IPS DF 19.7 (cell line): ENCODE results near the gene CSH1.
"Not testable (repeated sequence)": the region's sequence is repeated elsewhere in the genome, so short reads cannot be mapped to it uniquely, and the experiment has no call there.

Experiments
- DNase-seq: peaks from one replicate; pipeline ENCODE4 v3.0.0-alpha.2; 2013; ENCODE audit warnings: low read depth, low spot score

CSH1 gene

DNA sequence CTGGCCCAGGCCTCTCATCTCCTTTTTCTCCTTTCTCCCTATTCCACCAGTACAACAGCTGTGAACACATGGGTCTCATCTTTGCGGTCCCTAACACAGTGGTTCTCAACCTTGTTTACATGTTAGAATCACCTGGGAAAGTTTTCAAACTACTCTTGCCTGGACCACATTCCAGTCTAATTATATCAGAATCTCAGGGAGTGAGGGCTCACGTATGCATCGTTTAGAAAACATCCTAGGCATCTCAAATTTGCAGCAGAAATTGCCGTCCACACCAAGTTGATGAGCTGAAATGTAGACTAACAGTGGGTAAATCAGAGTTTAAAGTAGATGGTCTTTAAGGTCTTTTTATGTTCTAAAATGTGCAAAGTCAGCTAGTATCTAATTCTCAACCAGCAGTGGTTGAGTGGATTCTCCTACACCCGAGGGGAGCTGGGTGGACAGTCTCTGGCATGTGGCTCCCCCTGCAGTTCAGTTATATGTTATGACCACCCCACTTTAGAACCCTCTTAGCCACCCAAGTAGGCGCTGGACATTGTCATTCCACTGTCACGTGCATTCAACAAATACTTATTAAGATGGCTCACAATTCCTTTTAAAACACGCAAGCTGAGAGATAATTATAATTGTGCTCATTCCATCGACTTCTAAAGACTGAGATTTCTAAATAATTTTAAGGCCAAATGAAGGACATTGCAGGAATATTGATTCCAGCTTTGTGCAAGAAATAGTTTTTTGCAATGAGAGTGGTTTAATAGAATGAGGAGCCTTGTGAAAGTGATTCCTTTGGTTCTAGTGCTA lies 26.7 kb downstream of the CSH1 start:
- DNase-seq, result not testable (repeated sequence)

DNA sequence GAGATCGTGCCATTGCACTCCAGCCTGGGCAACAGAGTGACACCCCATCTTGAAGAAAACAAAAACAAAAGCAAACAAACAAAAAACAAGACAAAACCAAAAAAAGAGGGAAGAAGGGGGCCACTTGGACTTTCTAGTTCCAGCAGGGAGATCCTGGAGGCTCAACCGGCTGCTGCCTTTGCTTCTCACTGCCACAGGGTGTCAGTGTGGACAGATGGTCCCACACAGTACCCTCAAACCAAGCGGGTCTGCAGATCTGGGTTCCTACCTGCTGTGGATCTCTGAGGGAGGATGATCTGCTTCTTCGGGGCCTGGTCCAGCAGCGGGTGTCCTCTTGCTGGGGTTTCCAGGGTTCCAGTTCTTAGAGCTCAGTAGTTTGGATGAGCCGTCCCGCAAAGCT lies 29.7 kb downstream of the CSH1 start:
- not testable (repeated sequence) for DNase-seq

DNA sequence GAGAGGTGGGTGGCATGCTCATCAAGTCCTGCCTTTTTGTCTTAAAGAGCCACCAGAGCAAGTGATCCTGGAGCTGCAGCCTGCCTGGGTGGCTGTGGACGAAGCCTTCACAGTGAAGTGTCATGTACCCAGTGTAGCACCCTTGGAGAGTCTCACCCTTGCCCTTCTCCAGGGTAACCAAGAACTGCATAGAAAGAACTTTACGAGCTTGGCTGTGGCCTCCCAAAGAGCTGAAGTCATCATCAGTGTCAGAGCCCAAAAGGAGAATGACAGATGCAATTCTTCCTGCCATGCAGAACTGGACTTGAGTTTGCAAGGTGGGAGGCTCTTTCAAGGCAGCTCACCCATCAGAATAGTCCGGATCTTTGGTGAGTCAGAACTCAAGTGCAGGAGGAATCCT lies 37.1 kb downstream of the CSH1 start:
- DNase-seq, result no peak

DNA sequence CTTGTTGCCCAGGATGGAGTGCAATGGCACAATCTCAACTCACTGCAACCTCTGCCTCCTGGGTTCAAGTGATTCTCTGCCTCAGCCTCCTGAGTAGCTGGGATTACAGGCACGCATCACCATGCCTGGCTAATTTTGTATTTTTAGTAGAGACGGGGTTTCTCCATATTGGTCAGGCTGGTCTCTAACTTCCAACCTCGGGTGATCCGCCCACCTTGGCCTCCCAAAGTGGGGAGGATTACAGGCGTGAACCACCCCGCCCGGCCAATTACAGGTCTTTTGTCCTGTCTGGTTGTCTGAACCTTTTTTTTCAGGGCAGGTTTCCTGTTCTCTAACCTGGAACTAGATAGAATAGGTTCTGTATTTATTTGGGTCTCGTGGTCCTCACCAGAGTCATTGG lies 39.9 kb downstream of the CSH1 start:
- not testable (repeated sequence) for DNase-seq

DNA sequence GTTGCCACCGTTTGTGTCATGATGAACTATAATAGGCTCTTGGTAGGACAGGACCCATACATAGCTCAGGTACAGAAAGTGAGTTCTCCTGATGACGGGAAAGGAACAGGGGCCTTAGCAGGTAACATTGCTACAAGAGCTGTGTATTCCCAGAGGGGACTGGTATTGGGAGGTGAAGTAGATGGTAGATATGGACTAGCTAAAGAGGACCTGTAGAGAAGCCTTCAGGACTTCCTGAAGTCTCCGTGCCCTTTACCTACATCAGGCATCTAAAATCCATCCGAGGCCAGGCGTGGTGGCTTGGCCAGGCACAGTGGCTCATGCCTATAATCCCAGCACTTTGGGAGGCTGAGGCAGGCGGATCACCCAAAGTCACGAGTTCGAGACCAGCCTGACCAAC lies 41.2 kb downstream of the CSH1 start:
- DNase-seq, result no peak

DNA sequence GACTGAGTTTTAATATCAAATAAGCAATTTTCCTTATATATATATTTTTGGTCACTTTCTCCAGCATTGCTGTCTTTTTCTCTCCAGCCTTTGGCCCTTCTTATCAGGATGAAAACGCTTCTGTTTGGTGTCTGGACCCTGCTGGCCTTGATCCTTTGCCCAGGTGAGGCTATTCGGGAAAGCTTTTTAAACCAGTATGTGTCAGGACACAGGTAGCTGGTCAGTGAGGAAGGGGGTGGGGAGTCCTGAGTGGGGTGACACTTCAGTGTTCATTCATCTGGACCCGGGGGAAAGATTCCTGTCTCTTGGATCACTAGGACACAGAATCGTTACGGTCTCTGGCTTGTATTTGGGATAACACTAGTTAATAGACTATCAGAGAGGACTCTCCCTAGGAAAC lies 41.7 kb downstream of the CSH1 start:
- DNase-seq, result no peak

DNA sequence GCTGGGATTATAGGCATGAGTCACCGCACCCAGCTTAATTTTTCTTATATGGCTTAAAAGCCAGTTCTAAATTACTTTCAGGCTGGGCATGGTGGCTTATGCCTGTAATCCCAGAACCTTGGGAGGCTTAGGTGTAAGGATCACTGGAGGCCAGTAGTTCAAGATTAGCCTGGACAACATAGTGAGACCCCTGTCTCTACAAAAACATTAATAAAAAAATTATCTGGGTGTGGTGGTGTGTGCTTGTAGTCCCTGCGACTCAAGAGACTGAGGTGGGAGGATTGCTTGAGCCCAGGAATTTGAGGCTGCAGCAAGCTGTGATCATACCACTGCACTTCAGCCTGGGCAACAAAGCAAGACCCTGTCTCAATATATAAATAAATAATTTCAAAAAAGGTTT lies 43.1 kb downstream of the CSH1 start:
- DNase-seq, result no peak

DNA sequence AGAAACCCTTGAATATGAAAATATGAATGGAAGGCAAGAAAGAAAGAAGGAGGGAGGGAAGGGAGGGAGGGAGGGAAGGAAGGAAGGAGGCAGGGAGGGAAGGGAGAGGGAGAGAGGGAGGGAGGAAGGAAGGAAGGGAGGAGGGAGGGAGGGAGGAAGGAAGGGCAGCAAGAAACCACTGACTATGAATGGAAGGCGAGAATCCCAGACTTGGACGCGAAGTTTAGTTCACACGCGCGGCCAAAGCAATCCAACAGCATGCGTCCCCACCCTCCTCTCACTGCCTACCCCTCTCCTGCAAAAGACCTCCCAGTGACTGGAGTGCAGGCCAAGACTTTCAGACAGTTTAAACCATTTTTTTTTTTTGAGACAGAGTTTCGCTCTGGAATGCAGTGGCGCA lies 46.0 kb downstream of the CSH1 start:
- DNase-seq, result no peak

DNA sequence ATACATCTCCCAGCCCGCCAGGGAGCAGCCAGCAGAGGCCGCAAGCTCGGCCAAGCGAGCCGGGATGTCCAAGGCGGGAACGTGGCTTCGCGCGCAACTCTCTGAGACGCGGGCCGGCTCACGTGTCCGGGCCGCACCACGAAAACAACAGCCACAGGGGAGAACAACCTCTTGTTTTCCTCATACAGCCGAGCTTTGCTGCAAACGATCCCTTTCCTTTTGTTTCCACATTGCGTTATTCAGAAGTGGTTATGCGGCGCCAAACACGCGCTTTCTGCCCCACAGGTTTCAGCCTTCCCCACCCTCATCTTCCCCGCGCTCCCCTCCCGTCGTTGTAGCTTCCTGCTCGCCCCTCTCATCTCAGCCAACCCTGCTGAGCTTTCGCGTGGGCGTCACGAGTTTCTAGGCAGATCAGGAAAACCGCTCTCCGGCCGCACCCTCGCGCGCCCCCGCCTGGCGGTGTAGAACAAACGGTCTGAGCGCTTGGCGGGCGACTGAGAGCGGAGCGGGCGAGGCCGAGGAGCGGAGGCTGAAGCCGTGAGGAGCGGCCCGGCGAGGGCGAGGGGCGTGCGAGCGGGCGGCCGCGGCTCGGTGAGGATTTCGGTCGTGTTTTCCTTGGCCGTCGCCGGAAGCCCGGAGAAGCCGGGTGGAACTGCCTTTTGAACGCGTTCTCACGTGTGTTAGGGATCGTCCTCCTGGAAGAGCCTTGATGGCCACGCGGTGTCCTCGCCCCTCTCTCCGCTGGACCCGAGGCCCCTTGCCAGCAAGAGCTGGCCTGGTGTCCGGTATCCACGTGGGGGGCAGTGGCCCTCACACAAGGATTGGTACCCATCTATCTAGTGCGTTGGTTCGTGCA lies 47.3 kb downstream of the CSH1 start:
- peak; percentile 76 for DNase-seq

DNA sequence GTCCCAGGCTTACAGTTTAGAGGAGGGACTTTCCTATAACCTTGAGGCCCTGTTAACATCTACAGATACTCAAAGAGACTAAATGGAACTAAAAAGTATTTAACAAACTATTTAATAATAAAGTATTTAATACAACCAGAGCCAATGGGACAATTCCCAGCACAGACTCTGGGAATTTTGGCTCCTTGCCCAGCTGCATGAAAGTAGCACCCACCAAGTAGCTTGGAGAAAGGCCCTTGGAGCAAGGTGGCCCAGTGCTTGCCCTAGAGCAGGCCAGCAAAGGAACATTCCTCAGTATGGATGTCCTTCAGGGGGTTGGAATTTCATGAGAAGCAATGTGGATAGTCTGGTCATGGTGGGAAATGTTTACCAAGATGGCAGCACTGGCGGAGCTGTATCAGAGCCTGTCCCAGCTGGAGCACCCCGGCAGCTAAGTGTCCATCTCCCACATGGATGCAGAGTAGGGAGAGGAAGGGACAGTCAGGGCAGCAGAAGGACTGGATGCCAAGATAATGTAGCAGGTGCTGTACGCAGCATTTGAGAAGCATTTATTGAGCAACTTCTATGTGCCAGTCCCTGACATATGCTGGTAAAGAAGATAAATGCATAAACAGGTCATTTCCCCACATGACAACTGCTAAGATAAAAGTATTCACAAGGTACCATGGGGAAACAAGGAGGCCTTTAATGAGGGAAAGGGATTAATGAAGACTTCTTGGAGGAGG lies 48.7 kb downstream of the CSH1 start:
- DNase-seq, result no peak

DNA sequence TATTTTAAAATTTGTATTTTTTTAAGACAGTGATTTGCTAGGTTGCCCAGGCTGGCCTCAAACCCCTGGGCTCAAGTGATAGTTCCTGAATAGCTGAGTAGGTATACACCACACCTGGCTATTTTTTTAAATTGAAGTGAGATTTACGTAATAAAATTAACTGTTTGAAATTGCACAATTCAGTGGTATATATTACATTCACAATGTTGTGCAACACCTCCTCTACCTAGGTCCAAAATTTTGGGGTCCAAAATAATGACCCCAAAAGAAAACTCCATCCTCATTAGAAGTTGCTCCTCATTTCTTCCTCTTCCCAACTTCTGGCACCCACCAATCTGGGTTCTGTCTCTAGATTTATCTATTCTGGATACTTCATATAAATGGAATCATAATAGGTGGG lies 50.9 kb downstream of the CSH1 start:
- DNase-seq, result no peak
